A673 (cell line): ENCODE results near the gene TTYH1. TPM values are rescaled to one million over a fixed set of nuclear protein-coding genes. Genes with fewer than 3 reads are reported as not detected.

Experiments
- BruUV-seq: library from RNA; stranded (reverse); fragments of 400-500 nt; replicated peaks from 2 replicates; lab custom pipeline; 2021; lab: Mats Ljungman, UMichigan
- CTCF ChIA-PET: fragments of 300-600 bp; sonication (Branson Sonifier 250); formaldehyde crosslinking; loops from one replicate; lab custom pipeline; 2022; ENCODE audit warnings: antibody characterized with exemption; lab: Charles Lee
- POLR2A ChIA-PET: fragments of 300-600 bp; sonication (Branson Sonifier 250); formaldehyde crosslinking; loops from one replicate; lab custom pipeline; 2022; ENCODE audit warnings: antibody characterized with exemption; ENCODE audit not compliant: low non-redundant PET; lab: Charles Lee
- DNase-seq: peaks from one replicate; pipeline ENCODE4 v3.0.0-alpha.2; 2015; ENCODE audit warnings: low spot score
- H3K27ac ChIP-seq: fragments of 200-600 bp; sonication (generic); 2 replicates; pipeline ENCODE4 v1.5.1; 2016; ENCODE audit warnings: mixed run types, low read depth, mild to moderate bottlenecking, mixed read lengths, antibody characterized with exemption, low read length; ENCODE audit not compliant: poor library complexity, severe bottlenecking
- H3K27me3 ChIP-seq: fragments of 200-600 bp; sonication (generic); replicated peaks from 2 replicates; pipeline ENCODE4 v1.6.1; 2017; ENCODE audit warnings: mixed run types, low read depth, mild to moderate bottlenecking, mixed read lengths, antibody characterized with exemption, low read length; ENCODE audit not compliant: insufficient read depth, poor library complexity
- H3K36me3 ChIP-seq: fragments of 200-600 bp; sonication (generic); 2 replicates; pipeline ENCODE4 v1.6.1; 2016; ENCODE audit warnings: mixed run types, mild to moderate bottlenecking, mixed read lengths, antibody characterized with exemption, low read length; ENCODE audit not compliant: insufficient read depth, poor library complexity, severe bottlenecking
- H3K4me1 ChIP-seq: fragments of 200-600 bp; sonication (generic); 2 replicates; pipeline ENCODE4 v1.6.1; 2017; ENCODE audit warnings: mixed run types, mild to moderate bottlenecking, mixed read lengths, antibody characterized with exemption, low read length; ENCODE audit not compliant: insufficient read depth, poor library complexity, severe bottlenecking
- H3K4me3 ChIP-seq: fragments of 200-600 bp; sonication (generic); 2 replicates; pipeline ENCODE4 v1.5.1; 2016; ENCODE audit warnings: low read depth, mixed run types, mild to moderate bottlenecking, mixed read lengths, low read length; ENCODE audit not compliant: poor library complexity, severe bottlenecking
- H3K9me3 ChIP-seq: fragments of 200-600 bp; sonication (generic); 2 replicates; pipeline ENCODE4 v1.6.1; 2016; ENCODE audit warnings: mixed run types, low read depth, mild to moderate bottlenecking, mixed read lengths, antibody characterized with exemption, low read length; ENCODE audit not compliant: poor library complexity, severe bottlenecking
- CTCF ChIP-seq: fragments of 300-800, 200-600 bp; sonication (generic); conservative IDR thresholded peaks from 2 replicates; pipeline ENCODE4 v1.5.1; 2017; ENCODE audit warnings: low read depth, mild to moderate bottlenecking, antibody characterized with exemption, low read length, moderate library complexity, mixed read lengths
- EZH2 ChIP-seq: fragments of 200-600 bp; sonication (generic); IDR thresholded peaks from 2 replicates; pipeline ENCODE4 v1.6.1; 2017; ENCODE audit warnings: borderline replicate concordance, low read depth, mild to moderate bottlenecking, mixed read lengths, antibody characterized with exemption, low read length; ENCODE audit not compliant: poor library complexity, severe bottlenecking
- intact Hi-C: fragments of 100-400 bp; cut with micrococcal nuclease; formaldehyde crosslinking; loops from one replicate; pipeline ENCODE4 v1.10.0; 2022; ENCODE audit not compliant: unreplicated experiment
- total RNA-seq: library from RNA; stranded (reverse); gene quantifications from 2 replicates; pipeline ENCODE4 v1.2.3, GENCODE V29; 2021

Gene TTYH1
- total RNA-seq, 1 experiment from 2014 or later, result 3.0 TPM

GRCh38 chr19:54481326-54481930 is 66.2 kb downstream of the TTYH1 start:
- H3K4me1 ChIP-seq, result no peaks in the 10 kb centered on the region
- DNase-seq, result peak; percentile 78
- peaks cover 4% of the 10 kb centered on the region for H3K27me3 ChIP-seq
- H3K27ac ChIP-seq, result no peak overlapping the region
- ChIA-PET POLR2A (no interaction called here), CTCF (interaction anchor here (0.7 kb wide), 2 partner anchors 54 to 65 kb away, joined by 4 read pairs; no protein-coding TSS in a partner anchor)
- H3K36me3 ChIP-seq, result no peaks in the 10 kb centered on the region
- no peak overlapping the region for H3K4me3 ChIP-seq
- intact Hi-C loops, result loop anchor here (5.0 kb wide), 1 partner anchor 196 kb away; no protein-coding TSS in a partner anchor
- TF ChIP-seq CTCF, result peak; percentile 82
- TF ChIP-seq EZH2, result no peak
- no peaks in the 10 kb centered on the region for H3K9me3 ChIP-seq
- BruUV-seq, result no TSS peak

- TF ChIP-seq EZH2 (no peak), CTCF (no peak)
- no TSS peak for BruUV-seq
- peaks cover 4% of the 10 kb centered on the region for H3K27me3 ChIP-seq
- H3K9me3 ChIP-seq, result no peaks in the 10 kb centered on the region
- intact Hi-C loops, result loop anchor here (5.0 kb wide), 1 partner anchor 194 kb away; no protein-coding TSS in a partner anchor
- CTCF ChIA-PET, result no interaction called here
- H3K4me1 ChIP-seq, result no peaks in the 10 kb centered on the region
- H3K4me3 ChIP-seq, result no peak overlapping the region
- no peak overlapping the region for H3K27ac ChIP-seq
- POLR2A ChIA-PET, result no interaction called here
- DNase-seq, result no peak
- no peaks in the 10 kb centered on the region for H3K36me3 ChIP-seq
These were observed 67.6 kb downstream of the TTYH1 start for GRCh38 chr19:54482889-54483288.

GRCh38 chr19:54484451-54484850 is 69.2 kb downstream of the TTYH1 start:
- H3K27ac ChIP-seq, result no peak overlapping the region
- no peaks in the 10 kb centered on the region for H3K36me3 ChIP-seq
- no peak for TF ChIP-seq CTCF
- TF ChIP-seq EZH2, result no peak
- peaks cover 14% of the 10 kb centered on the region for H3K27me3 ChIP-seq
- CTCF ChIA-PET, result no interaction called here
- H3K9me3 ChIP-seq, result no peaks in the 10 kb centered on the region
- intact Hi-C loops, result loop anchor here (5.0 kb wide), 1 partner anchor 193 kb away; no protein-coding TSS in a partner anchor
- no peaks in the 10 kb centered on the region for H3K4me1 ChIP-seq
- no peak for DNase-seq
- BruUV-seq, result no TSS peak
- no peak overlapping the region for H3K4me3 ChIP-seq
- POLR2A ChIA-PET, result interaction anchor here (0.7 kb wide), 1 partner anchor 53 kb away, joined by 20 read pairs; no protein-coding TSS in a partner anchor
